ENCODE data around the gene GATM. TPM values are rescaled to one million over a fixed set of nuclear protein-coding genes. Genes with fewer than 3 reads are reported as not detected.

Gene GATM
- total RNA-seq, 2 donors from 2014 or later = 1,064 to 1,447 TPM

GRCh38 chr15:45331972-45332371 lies 46.4 kb downstream of the GATM start:
- ATAC-seq (peak; percentile 59), DNase-seq (peak in 3 of 4 donors; percentile 36 to 51 (median 38))
- no peaks in the 10 kb centered on the region for H3K36me3 ChIP-seq (replicated peaks in 1 of 2; ENCODE audit: insufficient read depth in 1 of 2, low read depth in 2 of 2)
- H3K4me1 ChIP-seq = peaks cover 62% of the 10 kb centered on the region
- H3K27ac ChIP-seq = peak overlapping the region; percentile 44 to 84 (median 76)
- intact Hi-C loops (cut with DNase I) = no loop called here
- H3K9me3 ChIP-seq = no peaks in the 10 kb centered on the region
- H3K4me3 ChIP-seq = no peak overlapping the region
- peak in 1 of 3 donors; percentile 37 for TF ChIP-seq POLR2A (IDR thresholded peaks at IDR 0.05)
- no peak for TF ChIP-seq CTCF (IDR thresholded peaks at IDR 0.05)
- H3K27me3 ChIP-seq = no peaks in the 10 kb centered on the region
- WGBS, 2 donors = 34 to 36% methylated on average over 4 of the region's 4 CpGs

GRCh38 chr15:45328663-45329062 lies 49.7 kb downstream of the GATM start:
- no peak for DNase-seq
- ATAC-seq = no peak
- TF ChIP-seq POLR2A (IDR thresholded peaks at IDR 0.05) (no peak), CTCF (IDR thresholded peaks at IDR 0.05) (no peak)
- Histone ChIP-seq H3K36me3 (replicated peaks in 1 of 2; ENCODE audit: insufficient read depth in 1 of 2, low read depth in 2 of 2) (no peaks in the 10 kb centered on the region), H3K27ac (no peak overlapping the region), H3K4me3 (no peak overlapping the region), H3K27me3 (no peaks in the 10 kb centered on the region), H3K9me3 (no peaks in the 10 kb centered on the region), H3K4me1 (peaks cover 33% of the 10 kb centered on the region)
- intact Hi-C loops (cut with DNase I) = no loop called here
- WGBS, 2 donors = 48 to 95% methylated on average over 2 of the region's 2 CpGs

GRCh38 chr15:45326741-45327140 lies 51.6 kb downstream of the GATM start:
- no peaks in the 10 kb centered on the region for H3K27me3 ChIP-seq
- H3K36me3 ChIP-seq (replicated peaks in 1 of 2; ENCODE audit: insufficient read depth in 1 of 2, low read depth in 2 of 2) = no peaks in the 10 kb centered on the region
- no peak overlapping the region for H3K4me3 ChIP-seq
- H3K9me3 ChIP-seq = no peaks in the 10 kb centered on the region
- DNase-seq = no peak
- intact Hi-C loops (cut with DNase I) = no loop called here
- 78 to 79% methylated on average over 7 of the region's 7 CpGs for WGBS, 2 donors
- no peak for TF ChIP-seq POLR2A (IDR thresholded peaks at IDR 0.05)
- TF ChIP-seq CTCF (IDR thresholded peaks at IDR 0.05) = no peak
- no peak for ATAC-seq
- H3K27ac ChIP-seq = no peak overlapping the region
- peaks cover 14% of the 10 kb centered on the region for H3K4me1 ChIP-seq

- Histone ChIP-seq H3K27ac (no peak overlapping the region), H3K9me3 (no peaks in the 10 kb centered on the region), H3K27me3 (no peaks in the 10 kb centered on the region), H3K4me3 (no peak overlapping the region), H3K4me1 (peaks cover 15% of the 10 kb centered on the region), H3K36me3 (replicated peaks in 1 of 2; ENCODE audit: insufficient read depth in 1 of 2, low read depth in 2 of 2) (no peaks in the 10 kb centered on the region)
- intact Hi-C loops (cut with DNase I) = no loop called here
- WGBS, 2 donors = 88 to 95% methylated on average over 5 of the region's 5 CpGs
- ATAC-seq (no peak), DNase-seq (no peak)
- no peak for TF ChIP-seq POLR2A (IDR thresholded peaks at IDR 0.05)
- no peak for TF ChIP-seq CTCF (IDR thresholded peaks at IDR 0.05)
These were observed 52.1 kb downstream of the GATM start for GRCh38 chr15:45326280-45326679.

GRCh38 chr15:45320581-45321205 lies 57.7 kb downstream of the GATM start:
- ATAC-seq = peak; percentile 96
- Histone ChIP-seq H3K27ac (peak overlapping the region; percentile 28 to 66 (median 52)), H3K4me1 (peaks cover 25% of the 10 kb centered on the region), H3K36me3 (replicated peaks in 1 of 2; ENCODE audit: insufficient read depth in 1 of 2, low read depth in 2 of 2) (no peaks in the 10 kb centered on the region), H3K9me3 (no peaks in the 10 kb centered on the region), H3K27me3 (no peaks in the 10 kb centered on the region), H3K4me3 (no peak overlapping the region)
- 50 to 75% methylated on average over 3 of the region's 3 CpGs for WGBS, 2 donors
- TF ChIP-seq CTCF (IDR thresholded peaks at IDR 0.05) = no peak
- TF ChIP-seq POLR2A (IDR thresholded peaks at IDR 0.05) = no peak
- intact Hi-C loops (cut with DNase I) = no loop called here
- peak in 3 of 4 donors; percentile 33 to 49 (median 33) for DNase-seq
